Right atrium auricular region (tissue), 2 donors: Measurements from ENCODE around the gene CALML5. TPM values are rescaled to one million over a fixed set of nuclear protein-coding genes. Genes with fewer than 3 reads are reported as not detected.
A peak's percentile ranks its signal among the peaks of the same experiment; 100 is the strongest.

Experiments
- DNase-seq: peaks from one replicate; pipeline ENCODE4 v3.0.0-alpha.2; 2019; ENCODE audit warnings: low spot score
- H3K27ac ChIP-seq, 2 donors: fragments of 200-600 bp; sonication (generic); 1 replicate in 1 of 2; 2 replicates in 1 of 2; pipeline ENCODE4 v1.5.1; 2016 to 2019
- H3K27me3 ChIP-seq, 2 donors: fragments of 200-600 bp; sonication (generic); one replicate each; pipeline versions ENCODE4 v1.5.1 to v1.6.0; 2017 to 2019
- H3K36me3 ChIP-seq: fragments of 200-600 bp; sonication (generic); one replicate; pipeline ENCODE4 v1.5.1; 2016
- H3K4me1 ChIP-seq, 2 donors: fragments of 200-600 bp; sonication (generic); one replicate each; pipeline versions ENCODE4 v1.5.1 to v1.6.0; 2017 to 2019
- H3K4me3 ChIP-seq, 2 donors: fragments of 200-600 bp; sonication (generic); 1 replicate in 1 of 2; 2 replicates in 1 of 2; pipeline ENCODE4 v1.5.1; 2017 to 2019; ENCODE audit warnings: mild to moderate bottlenecking in 1 of 2, moderate library complexity in 1 of 2
- H3K9me3 ChIP-seq, 2 donors: fragments of 200-600 bp; sonication (generic); one replicate each; pipeline ENCODE4 v1.5.1; 2019
- CTCF ChIP-seq, 2 donors: fragments of 200-600 bp; sonication (generic); IDR thresholded peaks; one replicate each; pipeline ENCODE4 v1.5.1; 2019; ENCODE audit warnings: antibody characterized with exemption in 2 of 2
- total RNA-seq, 2 donors: library from RNA; depleted of rRNA; stranded (reverse); fragments of >200 nt; gene quantifications; one replicate each; pipeline ENCODE4 v1.1.0, GENCODE V29; 2016

The CALML5 gene
- not detected for total RNA-seq

GRCh38 chr10:5499493-5500140, at the start of gene CALML5:
CALML5 (minus strand) TSS chr10:5499570; CDS start chr10:5499438, 132 bp downstream.
- no peak within 1 kb of the TSS for H3K4me3 ChIP-seq
- no peaks in the 10 kb centered on the region for H3K36me3 ChIP-seq
- no peak for DNase-seq
- TF ChIP-seq CTCF (IDR thresholded peaks at IDR 0.05): no peak
- no peaks in the 10 kb centered on the region for H3K9me3 ChIP-seq
- H3K27me3 ChIP-seq: no peaks in the 10 kb centered on the region
- no peaks in the 10 kb centered on the region for H3K4me1 ChIP-seq
- no peak within 1 kb of the TSS for H3K27ac ChIP-seq

- Histone ChIP-seq H3K36me3 (no peaks in the 10 kb centered on the region), H3K4me1 (peaks cover 0 to 41% of the 10 kb centered on the region in 2 donors), H3K27ac (peak overlapping the region; percentile 51 to 75), H3K4me3 (peak overlapping the region in 1 of 2 donors; percentile 10), H3K9me3 (peaks cover 0 to 8% of the 10 kb centered on the region in 2 donors), H3K27me3 (no peaks in the 10 kb centered on the region)
- DNase-seq: no peak
- TF ChIP-seq CTCF (IDR thresholded peaks at IDR 0.05): no peak
These were observed 48.7 kb upstream of the CALML5 start for GRCh38 chr10:5547931-5548660.

GRCh38 chr10:5547681-5547930, 48.2 kb upstream of the CALML5 start:
- Histone ChIP-seq H3K9me3 (peaks cover 0 to 13% of the 10 kb centered on the region in 2 donors), H3K27me3 (no peaks in the 10 kb centered on the region), H3K4me3 (peak overlapping the region in 1 of 2 donors; percentile 10), H3K36me3 (no peaks in the 10 kb centered on the region), H3K4me1 (peaks cover 0 to 41% of the 10 kb centered on the region in 2 donors), H3K27ac (peak overlapping the region; percentile 51 to 75)
- DNase-seq: no peak
- no peak for TF ChIP-seq CTCF (IDR thresholded peaks at IDR 0.05)

- Histone ChIP-seq H3K27me3 (no peaks in the 10 kb centered on the region), H3K36me3 (no peaks in the 10 kb centered on the region), H3K27ac (peak overlapping the region; percentile 51 to 75), H3K4me1 (peaks cover 0 to 41% of the 10 kb centered on the region in 2 donors), H3K9me3 (peaks cover 0 to 18% of the 10 kb centered on the region in 2 donors), H3K4me3 (no peak overlapping the region)
- DNase-seq: no peak
- no peak for TF ChIP-seq CTCF (IDR thresholded peaks at IDR 0.05)
These were observed 47.7 kb upstream of the CALML5 start for GRCh38 chr10:5546891-5547680.

GRCh38 chr10:5545778-5546710, 46.7 kb upstream of the CALML5 start:
- H3K4me3 ChIP-seq: no peak overlapping the region
- no peak for DNase-seq
- H3K36me3 ChIP-seq: no peaks in the 10 kb centered on the region
- H3K27ac ChIP-seq: peak overlapping the region; percentile 27 to 75
- peaks cover 0 to 28% of the 10 kb centered on the region in 2 donors for H3K9me3 ChIP-seq
- H3K27me3 ChIP-seq: no peaks in the 10 kb centered on the region
- TF ChIP-seq CTCF (IDR thresholded peaks at IDR 0.05): no peak
- H3K4me1 ChIP-seq: peaks cover 0 to 41% of the 10 kb centered on the region in 2 donors
